Muscle of leg (tissue), 11 donors: ENCODE measurements around the gene CASZ1. TPM values are rescaled to one million over a fixed set of nuclear protein-coding genes. Genes with fewer than 3 reads are reported as not detected.

Experiments used
- DNase-seq: peaks from one replicate; pipeline ENCODE4 v3.0.0; 2013
- H3K27ac ChIP-seq: one replicate; pipeline ENCODE4 v1.5.1; 2013; ENCODE audit warnings: mild to moderate bottlenecking, low read length, control low read depth
- H3K27me3 ChIP-seq: one replicate; pipeline ENCODE4 v1.6.1; 2013; ENCODE audit warnings: low read length; ENCODE audit not compliant: control insufficient read depth, insufficient read depth
- H3K36me3 ChIP-seq: one replicate; pipeline ENCODE4 v1.6.1; 2013; ENCODE audit warnings: low read length; ENCODE audit not compliant: control insufficient read depth, insufficient read depth
- H3K4me1 ChIP-seq: one replicate; pipeline ENCODE4 v1.6.1; 2013; ENCODE audit warnings: low read length; ENCODE audit not compliant: control insufficient read depth, insufficient read depth
- H3K4me3 ChIP-seq: one replicate; pipeline ENCODE4 v1.5.1; 2013; ENCODE audit warnings: low read length, control low read depth
- H3K9me3 ChIP-seq: replicated peaks from 2 replicates; pipeline ENCODE4 v1.6.1; 2013; ENCODE audit warnings: low read depth, low read length; ENCODE audit not compliant: control insufficient read depth
- WGBS: methylation state at CpG from one replicate; pipeline ENCODE4 v1.1.5; 2013; ENCODE audit warnings: missing lambda C conversion rate; ENCODE audit not compliant: insufficient coverage; 5-methylcytosine and 5-hydroxymethylcytosine counted together
- polyA plus RNA-seq, 8 donors: library from polyadenylated mRNA; unstranded; fragments of 120-200 nt; gene quantifications; one replicate each; pipeline versions ENCODE4 v1.2.1 to v1.2.3, GENCODE V29; 2013; ENCODE audit warnings: inconsistent platforms in 1 of 8, low replicate concordance in 1 of 8; ENCODE audit not compliant: insufficient read length in 8 of 8, insufficient read depth in 1 of 8
- total RNA-seq: library from RNA; stranded (reverse); fragments of 120-200 nt; gene quantifications from one replicate; pipeline ENCODE4 v1.2.4, GENCODE V29; 2013

Gene CASZ1
- total and polyA plus RNA-seq, 9 donors, result 30.8 to 68.4 (median 45.3) TPM

GRCh38 chr1:10785728-10786638 is 10.5 kb downstream of the CASZ1 start:
- no peaks in the 10 kb centered on the region for H3K9me3 ChIP-seq
- H3K4me3 ChIP-seq, result no peak overlapping the region
- WGBS, result 75% methylated on average over 30 of the region's 30 CpGs
- DNase-seq, result peak; percentile 51
- no peak overlapping the region for H3K27ac ChIP-seq
- H3K4me1 ChIP-seq, result peaks cover 66% of the 10 kb centered on the region
- H3K27me3 ChIP-seq, result peaks cover 41% of the 10 kb centered on the region
- H3K36me3 ChIP-seq, result no peaks in the 10 kb centered on the region

- no peak for DNase-seq
Measured at GRCh38 chr1:10784998-10785727, 11.3 kb downstream of the CASZ1 start.

GRCh38 chr1:10782491-10783244 is 13.8 kb downstream of the CASZ1 start:
- Histone ChIP-seq H3K27ac (no peak overlapping the region), H3K4me1 (peaks cover 49% of the 10 kb centered on the region), H3K4me3 (no peak overlapping the region), H3K9me3 (no peaks in the 10 kb centered on the region), H3K36me3 (no peaks in the 10 kb centered on the region), H3K27me3 (peaks cover 18% of the 10 kb centered on the region)
- peak; percentile 21 for DNase-seq
- 51% methylated on average over 15 of the region's 24 CpGs for WGBS

More at GRCh38 chr1:10784998-10785727, 11.3 kb downstream of the CASZ1 start:
- Histone ChIP-seq H3K4me1 (peaks cover 69% of the 10 kb centered on the region), H3K4me3 (no peak overlapping the region), H3K36me3 (no peaks in the 10 kb centered on the region), H3K27me3 (peaks cover 37% of the 10 kb centered on the region), H3K27ac (no peak overlapping the region), H3K9me3 (no peaks in the 10 kb centered on the region)
- 58% methylated on average over 6 of the region's 11 CpGs for WGBS

- Histone ChIP-seq H3K27me3 (peaks cover 6% of the 10 kb centered on the region), H3K4me1 (peaks cover 44% of the 10 kb centered on the region), H3K9me3 (no peaks in the 10 kb centered on the region), H3K4me3 (no peak overlapping the region), H3K27ac (no peak overlapping the region), H3K36me3 (no peaks in the 10 kb centered on the region)
- peak; percentile 44 for DNase-seq
- WGBS, result 76% methylated on average over 7 of the region's 8 CpGs
Measured at GRCh38 chr1:10781137-10781536, 15.3 kb downstream of the CASZ1 start.

- no peak overlapping the region for H3K4me3 ChIP-seq
- WGBS, result 60% methylated on average over 7 of the region's 10 CpGs
- H3K4me1 ChIP-seq, result peaks cover 48% of the 10 kb centered on the region
Measured at GRCh38 chr1:10779841-10780240, 16.6 kb downstream of the CASZ1 start.

GRCh38 chr1:10779201-10779600 is 17.2 kb downstream of the CASZ1 start:
- no peak for DNase-seq
- Histone ChIP-seq H3K27me3 (peaks cover 7% of the 10 kb centered on the region), H3K36me3 (no peaks in the 10 kb centered on the region), H3K4me3 (no peak overlapping the region), H3K4me1 (peaks cover 54% of the 10 kb centered on the region), H3K27ac (no peak overlapping the region), H3K9me3 (no peaks in the 10 kb centered on the region)
- 96% methylated on average over 5 of the region's 18 CpGs for WGBS

More at GRCh38 chr1:10779841-10780240, 16.6 kb downstream of the CASZ1 start:
- Histone ChIP-seq H3K9me3 (no peaks in the 10 kb centered on the region), H3K27me3 (peaks cover 6% of the 10 kb centered on the region), H3K36me3 (no peaks in the 10 kb centered on the region), H3K27ac (no peak overlapping the region)
- no peak for DNase-seq

DNA sequence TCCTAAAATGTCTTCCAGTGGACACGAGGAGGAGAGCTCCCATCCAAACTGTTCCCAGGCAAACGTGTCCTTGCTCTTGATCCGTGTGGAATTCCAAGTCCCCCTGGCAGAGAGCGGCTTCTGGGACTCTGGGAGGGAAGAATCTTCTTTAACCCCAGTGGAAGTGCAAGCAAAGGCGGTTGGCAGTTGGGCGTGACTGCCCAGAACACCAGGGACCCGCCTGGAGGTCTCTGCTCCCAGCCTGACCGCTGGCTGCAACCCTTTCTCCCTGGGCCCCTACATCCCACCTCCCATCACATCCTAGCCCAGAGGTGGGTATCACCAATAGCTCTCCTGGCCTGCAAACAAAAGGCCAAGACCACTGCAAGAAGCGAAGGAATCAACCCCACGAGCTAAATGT is 17.8 kb downstream of the CASZ1 start:
- WGBS, result 25% methylated on average over 2 of the region's 10 CpGs
- Histone ChIP-seq H3K27me3 (peaks cover 7% of the 10 kb centered on the region), H3K36me3 (no peaks in the 10 kb centered on the region), H3K9me3 (no peaks in the 10 kb centered on the region), H3K4me1 (peaks cover 60% of the 10 kb centered on the region), H3K27ac (no peak overlapping the region), H3K4me3 (no peak overlapping the region)
- DNase-seq, result no peak

DNA sequence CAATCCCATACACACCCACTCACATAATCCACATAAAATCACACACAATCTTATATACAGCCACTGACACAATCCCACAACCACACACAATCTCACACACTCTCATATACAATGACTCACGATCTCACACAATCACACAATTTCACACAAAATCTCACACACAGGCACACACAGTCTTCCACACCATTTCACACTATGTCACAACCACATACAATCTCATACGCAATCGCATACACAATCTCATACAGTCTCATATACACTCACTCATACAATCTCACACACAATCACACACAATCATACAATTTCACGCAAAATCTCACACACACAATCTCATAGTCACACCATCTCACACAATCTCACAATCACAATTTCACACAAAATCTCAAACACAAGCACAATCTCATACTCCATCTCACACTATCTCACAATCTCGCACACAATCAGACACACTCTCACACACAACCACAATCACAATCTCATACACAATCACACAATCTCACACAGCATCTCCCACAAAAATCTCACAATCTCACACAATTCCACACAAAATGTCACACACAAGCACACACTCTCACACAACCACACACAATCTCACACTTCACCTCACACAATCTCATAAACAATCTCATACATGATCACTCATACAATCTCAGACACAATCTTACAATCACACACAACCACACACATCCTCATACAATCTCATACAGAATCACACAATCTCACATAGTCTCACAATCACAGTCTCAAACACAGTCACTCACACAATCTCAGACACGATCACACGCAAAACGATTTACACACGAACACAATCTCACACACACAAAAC is 18.5 kb downstream of the CASZ1 start:
- Histone ChIP-seq H3K27me3 (peaks cover 7% of the 10 kb centered on the region), H3K36me3 (no peaks in the 10 kb centered on the region), H3K4me1 (peaks cover 64% of the 10 kb centered on the region), H3K4me3 (no peak overlapping the region), H3K27ac (no peak overlapping the region), H3K9me3 (no peaks in the 10 kb centered on the region)
- WGBS, result 93% methylated on average over 9 of the region's 9 CpGs
- DNase-seq, result no peak

GRCh38 chr1:10776190-10776905 is 20.1 kb downstream of the CASZ1 start:
- Histone ChIP-seq H3K9me3 (no peaks in the 10 kb centered on the region), H3K4me1 (peaks cover 53% of the 10 kb centered on the region), H3K27me3 (peaks cover 9% of the 10 kb centered on the region), H3K36me3 (no peaks in the 10 kb centered on the region), H3K4me3 (no peak overlapping the region), H3K27ac (no peak overlapping the region)
- WGBS, result 66% methylated on average over 9 of the region's 14 CpGs
- DNase-seq, result peak; percentile 50
